ENCODE data around the gene CCDC43. TPM values are rescaled to one million over a fixed set of nuclear protein-coding genes. Genes with fewer than 3 reads are reported as not detected.

The CCDC43 gene
- total and polyA plus RNA-seq, 9 of the 15 experiments (the other 6 are each of a cell fraction or from before 2014, with no cell fraction given), result 11.7 to 42.3 (median 25.9) TPM

DNA sequence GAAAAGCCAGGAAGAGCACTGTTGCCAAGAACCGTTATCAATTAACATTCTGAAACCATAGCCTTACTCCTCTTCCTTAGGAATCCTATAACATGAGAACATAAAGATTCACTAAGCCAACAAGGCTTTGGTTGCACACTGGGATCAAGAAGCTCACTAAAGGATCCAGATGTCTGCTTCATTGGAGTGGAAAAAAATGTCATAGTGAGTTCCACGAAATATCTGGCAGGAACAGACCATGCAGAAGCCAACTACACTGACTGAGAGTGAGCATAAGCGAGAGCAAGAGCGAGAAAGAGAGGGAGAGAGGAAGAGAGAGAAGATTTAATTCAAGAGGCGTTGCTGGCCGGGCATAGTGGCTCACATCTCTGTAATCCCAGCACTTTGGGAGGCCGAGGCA is 46.7 kb downstream of the CCDC43 start:
- CTCF ChIA-PET (ENCODE audit: low intra/inter-chr PET ratio), result interaction anchor here (0.6 kb wide), 1 partner anchor 192 kb away, joined by 3 read pairs; no protein-coding TSS in a partner anchor
- H3K9ac ChIP-seq (ENCODE audit: insufficient read depth in 1 of 2, low read depth in 2 of 2, low read length in 2 of 2), result no peak overlapping the region
- in situ Hi-C loops (cut with MboI), result no loop called here
- no peak for TF ChIP-seq RNF2 (IDR thresholded peaks at IDR 0.05)
- TF ChIP-seq HNRNPL (IDR thresholded peaks at IDR 0.05; ENCODE audit: low read depth, low read length), result no peak
- TF ChIP-seq ZNF311 (CRISPR knock-in tag; IDR thresholded peaks at IDR 0.05), result no peak
- no peak for TF ChIP-seq RFX1 (IDR thresholded peaks at IDR 0.05)
- TF ChIP-seq, protein P1, sequence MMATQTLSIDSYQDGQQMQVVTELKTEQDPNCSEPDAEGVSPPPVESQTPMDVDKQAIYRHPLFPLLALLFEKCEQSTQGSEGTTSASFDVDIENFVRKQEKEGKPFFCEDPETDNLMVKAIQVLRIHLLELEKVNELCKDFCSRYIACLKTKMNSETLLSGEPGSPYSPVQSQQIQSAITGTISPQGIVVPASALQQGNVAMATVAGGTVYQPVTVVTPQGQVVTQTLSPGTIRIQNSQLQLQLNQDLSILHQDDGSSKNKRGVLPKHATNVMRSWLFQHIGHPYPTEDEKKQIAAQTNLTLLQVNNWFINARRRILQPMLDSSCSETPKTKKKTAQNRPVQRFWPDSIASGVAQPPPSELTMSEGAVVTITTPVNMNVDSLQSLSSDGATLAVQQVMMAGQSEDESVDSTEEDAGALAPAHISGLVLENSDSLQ (IDR thresholded peaks at IDR 0.05), result no peak
- TF ChIP-seq, protein P2, sequence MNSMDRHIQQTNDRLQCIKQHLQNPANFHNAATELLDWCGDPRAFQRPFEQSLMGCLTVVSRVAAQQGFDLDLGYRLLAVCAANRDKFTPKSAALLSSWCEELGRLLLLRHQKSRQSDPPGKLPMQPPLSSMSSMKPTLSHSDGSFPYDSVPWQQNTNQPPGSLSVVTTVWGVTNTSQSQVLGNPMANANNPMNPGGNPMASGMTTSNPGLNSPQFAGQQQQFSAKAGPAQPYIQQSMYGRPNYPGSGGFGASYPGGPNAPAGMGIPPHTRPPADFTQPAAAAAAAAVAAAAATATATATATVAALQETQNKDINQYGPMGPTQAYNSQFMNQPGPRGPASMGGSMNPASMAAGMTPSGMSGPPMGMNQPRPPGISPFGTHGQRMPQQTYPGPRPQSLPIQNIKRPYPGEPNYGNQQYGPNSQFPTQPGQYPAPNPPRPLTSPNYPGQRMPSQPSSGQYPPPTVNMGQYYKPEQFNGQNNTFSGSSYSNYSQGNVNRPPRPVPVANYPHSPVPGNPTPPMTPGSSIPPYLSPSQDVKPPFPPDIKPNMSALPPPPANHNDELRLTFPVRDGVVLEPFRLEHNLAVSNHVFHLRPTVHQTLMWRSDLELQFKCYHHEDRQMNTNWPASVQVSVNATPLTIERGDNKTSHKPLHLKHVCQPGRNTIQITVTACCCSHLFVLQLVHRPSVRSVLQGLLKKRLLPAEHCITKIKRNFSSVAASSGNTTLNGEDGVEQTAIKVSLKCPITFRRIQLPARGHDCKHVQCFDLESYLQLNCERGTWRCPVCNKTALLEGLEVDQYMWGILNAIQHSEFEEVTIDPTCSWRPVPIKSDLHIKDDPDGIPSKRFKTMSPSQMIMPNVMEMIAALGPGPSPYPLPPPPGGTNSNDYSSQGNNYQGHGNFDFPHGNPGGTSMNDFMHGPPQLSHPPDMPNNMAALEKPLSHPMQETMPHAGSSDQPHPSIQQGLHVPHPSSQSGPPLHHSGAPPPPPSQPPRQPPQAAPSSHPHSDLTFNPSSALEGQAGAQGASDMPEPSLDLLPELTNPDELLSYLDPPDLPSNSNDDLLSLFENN (IDR thresholded peaks at IDR 0.05; ENCODE audit: low read depth in 2 of 2, low read length in 2 of 2), result no peak
- TF ChIP-seq ZZZ3 (IDR thresholded peaks at IDR 0.05), result no peak
- TF ChIP-seq TRIM28 (IDR thresholded peaks at IDR 0.05), result no peak
- TF ChIP-seq ZNF445 (CRISPR knock-in tag; IDR thresholded peaks at IDR 0.05; ENCODE audit: low read depth), result no peak
- no peak for TF ChIP-seq MTA2 (IDR thresholded peaks at IDR 0.05; ENCODE audit: low read depth)
- TF ChIP-seq, protein P3, sequence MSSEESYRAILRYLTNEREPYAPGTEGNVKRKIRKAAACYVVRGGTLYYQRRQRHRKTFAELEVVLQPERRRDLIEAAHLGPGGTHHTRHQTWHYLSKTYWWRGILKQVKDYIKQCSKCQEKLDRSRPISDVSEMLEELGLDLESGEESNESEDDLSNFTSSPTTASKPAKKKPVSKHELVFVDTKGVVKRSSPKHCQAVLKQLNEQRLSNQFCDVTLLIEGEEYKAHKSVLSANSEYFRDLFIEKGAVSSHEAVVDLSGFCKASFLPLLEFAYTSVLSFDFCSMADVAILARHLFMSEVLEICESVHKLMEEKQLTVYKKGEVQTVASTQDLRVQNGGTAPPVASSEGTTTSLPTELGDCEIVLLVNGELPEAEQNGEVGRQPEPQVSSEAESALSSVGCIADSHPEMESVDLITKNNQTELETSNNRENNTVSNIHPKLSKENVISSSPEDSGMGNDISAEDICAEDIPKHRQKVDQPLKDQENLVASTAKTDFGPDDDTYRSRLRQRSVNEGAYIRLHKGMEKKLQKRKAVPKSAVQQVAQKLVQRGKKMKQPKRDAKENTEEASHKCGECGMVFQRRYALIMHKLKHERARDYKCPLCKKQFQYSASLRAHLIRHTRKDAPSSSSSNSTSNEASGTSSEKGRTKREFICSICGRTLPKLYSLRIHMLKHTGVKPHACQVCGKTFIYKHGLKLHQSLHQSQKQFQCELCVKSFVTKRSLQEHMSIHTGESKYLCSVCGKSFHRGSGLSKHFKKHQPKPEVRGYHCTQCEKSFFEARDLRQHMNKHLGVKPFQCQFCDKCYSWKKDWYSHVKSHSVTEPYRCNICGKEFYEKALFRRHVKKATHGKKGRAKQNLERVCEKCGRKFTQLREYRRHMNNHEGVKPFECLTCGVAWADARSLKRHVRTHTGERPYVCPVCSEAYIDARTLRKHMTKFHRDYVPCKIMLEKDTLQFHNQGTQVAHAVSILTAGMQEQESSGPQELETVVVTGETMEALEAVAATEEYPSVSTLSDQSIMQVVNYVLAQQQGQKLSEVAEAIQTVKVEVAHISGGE (CRISPR knock-in tag; IDR thresholded peaks at IDR 0.05), result no peak
- no peak for TF ChIP-seq ZNF121 (CRISPR knock-in tag; conservative IDR thresholded peaks at IDR 0.05)
- TF ChIP-seq ADNP (tag; IDR thresholded peaks at IDR 0.05), result no peak
- no peak for TF ChIP-seq HNRNPK (IDR thresholded peaks at IDR 0.05; ENCODE audit: low read depth, low read length, poor library complexity, severe bottlenecking)
- no peak for TF ChIP-seq GABPA (tag; conservative IDR thresholded peaks at IDR 0.05; ENCODE audit: low read depth)
- TF ChIP-seq FOXK2 (conservative IDR thresholded peaks at IDR 0.05 in 1 of 2, IDR thresholded peaks at IDR 0.05 in 1 of 2; ENCODE audit: low read depth in 2 of 2), result no peak

More for the DNA sequence above, 46.7 kb downstream of the CCDC43 start:
- no peaks in the 10 kb centered on the region for H4K20me1 ChIP-seq (replicated peaks; ENCODE audit: control insufficient read depth, insufficient read depth, low read length)
- no peaks in the 10 kb centered on the region for H3K79me2 ChIP-seq (ENCODE audit: control insufficient read depth, insufficient read depth, low read length)
- POLR2A ChIA-PET, result interaction anchor here (0.6 kb wide), 1 partner anchor 47 kb away, joined by 3 read pairs; no protein-coding TSS in a partner anchor
- BruUV-seq (replicated peaks), result no TSS peak
- peaks cover 0 to 3% of the 10 kb centered on the region in 2 experiments; a peak in 2 of 5 replicates for H3K4me1 ChIP-seq (replicated peaks in 1 of 2; ENCODE audit: control insufficient read depth in 2 of 2, insufficient read depth in 2 of 2, low read length in 2 of 2)
- no peak overlapping the region for H3K4me3 ChIP-seq
- DNase-seq (ENCODE audit: extremely low read depth in 1 of 4, low spot score in 3 of 4), result no peak
- H2AFZ ChIP-seq (ENCODE audit: low read depth, low read length), result no peak overlapping the region
- no peak overlapping the region for H3K27ac ChIP-seq (ENCODE audit: extremely low read depth, low read depth, low read length)
- H3K4me2 ChIP-seq (ENCODE audit: insufficient read depth, low read length), result no peak overlapping the region
- 0% methylated on average over 6 of the region's 7 CpGs for WGBS (ENCODE audit: insufficient coverage, low coverage, missing lambda C conversion rate)
- H3K9me1 ChIP-seq (ENCODE audit: control insufficient read depth, insufficient read depth, low read length), result no peaks in the 10 kb centered on the region
- no peaks in the 10 kb centered on the region for H3K36me3 ChIP-seq (ENCODE audit: control insufficient read depth, insufficient read depth, low read length)
- no peak for FAIRE-seq
- H3K9me3 ChIP-seq (replicated peaks; ENCODE audit: control insufficient read depth, insufficient read depth, low read depth, low read length), result no peaks in the 10 kb centered on the region
- ATAC-seq, result no peak
- H3K27me3 ChIP-seq (ENCODE audit: control insufficient read depth in 2 of 2, insufficient read depth in 2 of 2, low read length in 2 of 2), result peaks cover 17% of the 10 kb centered on the region in 2 experiments; a peak in 4 of 5 replicates
- intact Hi-C loops (cut with micrococcal nuclease), result no loop called here
